Adrenal gland (tissue), 5 donors: ENCODE results near the gene SP6.

Experiments
- CTCF ChIP-seq, 6 experiments: fragments of 450-650 bp in 4 of 6; fragments of 200-600 bp in 2 of 6; sonication (generic) in 1 of 6; IDR thresholded peaks; 1 replicate in 5 of 6; 2 replicates in 1 of 6; pipeline versions ENCODE4 v1.5.1 to v1.8.0; 2016 to 2021; ENCODE audit warnings: antibody characterized with exemption in 6 of 6, mild to moderate bottlenecking in 2 of 6, moderate library complexity in 1 of 6
- POLR2A ChIP-seq, 2 donors: fragments of 450-650 bp; IDR thresholded peaks; one replicate each; pipeline ENCODE4 v1.6.1; 2017; ENCODE audit warnings: antibody characterized with exemption in 2 of 2, mild to moderate bottlenecking in 2 of 2, moderate library complexity in 1 of 2
- donor health status: DM: no; HTN: no; CAD: no.

- no peak for TF ChIP-seq CTCF (IDR thresholded peaks at IDR 0.05)
- TF ChIP-seq POLR2A (IDR thresholded peaks at IDR 0.05) = no peak
Measured at GRCh38 chr17:47897561-47897960, 46.6 kb upstream of the SP6 start.
